ENCODE results near the gene VEZF1.

VEZF1 gene

DNA sequence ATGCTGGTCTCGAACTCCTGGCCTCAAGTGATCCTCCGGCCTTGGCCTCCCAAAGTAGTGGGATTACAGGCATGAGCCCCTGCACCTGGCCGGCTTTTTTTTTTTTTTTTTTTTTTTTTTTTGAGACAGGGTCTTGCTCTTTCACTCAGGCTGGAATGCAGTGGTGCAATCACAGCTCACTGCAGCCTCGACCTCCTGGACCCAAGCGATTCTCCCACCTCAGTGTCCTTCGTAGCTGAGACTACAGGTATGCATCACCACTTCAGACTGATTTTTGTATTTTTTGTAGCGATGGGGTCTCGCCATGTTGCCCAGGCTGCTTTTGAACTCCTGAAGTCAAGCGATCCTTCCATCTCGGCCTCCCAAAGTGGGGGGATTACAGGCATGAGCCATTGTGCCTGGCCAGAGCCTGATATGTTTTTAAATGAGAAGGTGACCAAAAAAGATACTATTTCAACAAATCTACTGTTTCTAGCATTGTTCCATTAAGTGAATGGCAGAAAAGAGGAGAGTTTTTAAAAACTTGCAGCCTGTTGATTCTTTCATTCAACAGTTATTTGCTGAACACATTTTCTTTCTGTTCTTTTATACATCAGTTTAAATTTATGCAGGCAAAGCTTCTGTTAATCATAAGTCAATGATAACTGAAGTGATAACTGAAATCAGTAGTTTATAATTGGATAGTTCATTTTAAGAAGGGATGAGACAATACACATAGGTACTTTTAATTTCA lies 22.2 kb upstream of the VEZF1 start:
- no peak for DNase-seq (ENCODE audit: low spot score)
- TF ChIP-seq, protein P1, sequence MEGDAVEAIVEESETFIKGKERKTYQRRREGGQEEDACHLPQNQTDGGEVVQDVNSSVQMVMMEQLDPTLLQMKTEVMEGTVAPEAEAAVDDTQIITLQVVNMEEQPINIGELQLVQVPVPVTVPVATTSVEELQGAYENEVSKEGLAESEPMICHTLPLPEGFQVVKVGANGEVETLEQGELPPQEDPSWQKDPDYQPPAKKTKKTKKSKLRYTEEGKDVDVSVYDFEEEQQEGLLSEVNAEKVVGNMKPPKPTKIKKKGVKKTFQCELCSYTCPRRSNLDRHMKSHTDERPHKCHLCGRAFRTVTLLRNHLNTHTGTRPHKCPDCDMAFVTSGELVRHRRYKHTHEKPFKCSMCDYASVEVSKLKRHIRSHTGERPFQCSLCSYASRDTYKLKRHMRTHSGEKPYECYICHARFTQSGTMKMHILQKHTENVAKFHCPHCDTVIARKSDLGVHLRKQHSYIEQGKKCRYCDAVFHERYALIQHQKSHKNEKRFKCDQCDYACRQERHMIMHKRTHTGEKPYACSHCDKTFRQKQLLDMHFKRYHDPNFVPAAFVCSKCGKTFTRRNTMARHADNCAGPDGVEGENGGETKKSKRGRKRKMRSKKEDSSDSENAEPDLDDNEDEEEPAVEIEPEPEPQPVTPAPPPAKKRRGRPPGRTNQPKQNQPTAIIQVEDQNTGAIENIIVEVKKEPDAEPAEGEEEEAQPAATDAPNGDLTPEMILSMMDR (IDR thresholded peaks at IDR 0.05; ENCODE audit: extremely low read depth, insufficient read depth, missing control alignments): no peak
- in situ Hi-C loops (cut with MboI; ENCODE audit: low pct_unique_long_range_greater_than_20kb, low sequenced_read_pairs, unreplicated experiment): no loop called here

DNA sequence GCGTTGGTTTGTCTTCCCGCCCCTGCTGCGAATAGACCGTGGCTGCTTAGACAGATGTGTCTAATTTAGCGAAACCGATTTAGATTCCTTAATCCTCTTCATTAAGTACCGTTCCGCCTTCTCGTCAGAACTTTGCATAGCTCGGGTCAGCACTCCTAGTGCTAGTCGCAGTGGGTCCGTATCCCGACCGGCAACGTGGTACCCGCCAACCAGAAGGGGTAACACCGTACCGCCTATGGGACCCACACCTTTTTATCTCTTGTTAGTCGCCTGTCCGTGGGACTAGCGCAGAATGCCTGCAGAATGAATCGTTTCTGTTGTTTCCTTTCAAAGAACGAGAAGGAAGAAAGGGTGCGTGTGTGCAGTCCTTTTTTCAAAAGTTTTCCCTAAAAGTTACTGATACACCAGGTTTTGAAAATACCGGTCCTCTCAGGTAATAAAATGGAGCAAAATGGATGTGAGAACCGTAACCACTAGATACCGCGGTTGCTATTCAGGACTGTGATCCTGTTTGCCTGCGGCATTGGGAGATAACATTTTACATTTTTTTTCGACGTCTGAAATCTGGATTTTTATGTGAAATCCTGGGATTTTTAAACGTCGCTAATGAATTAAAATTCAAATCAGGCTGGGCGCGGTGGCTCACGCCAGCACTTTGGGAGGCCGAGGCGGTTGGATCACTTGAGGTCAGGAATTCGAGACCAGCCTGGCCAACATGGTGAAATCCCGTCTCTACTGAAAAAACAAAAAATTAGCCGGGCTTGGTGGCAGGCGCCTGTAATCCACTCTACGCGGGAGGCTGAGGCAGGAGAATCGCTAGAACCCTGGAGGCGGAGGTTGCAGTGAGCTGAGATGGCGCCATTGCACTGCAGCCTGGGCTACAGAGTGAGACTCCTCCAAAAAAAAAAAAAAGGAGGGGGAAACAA lies 20.0 kb upstream of the VEZF1 start:
- TF ChIP-seq, protein P1 (IDR thresholded peaks at IDR 0.05; ENCODE audit: extremely low read depth, insufficient read depth, missing control alignments): no peak
- in situ Hi-C loops (cut with MboI; ENCODE audit: low pct_unique_long_range_greater_than_20kb, low sequenced_read_pairs, unreplicated experiment): loop anchor here (10.0 kb wide), 1 partner anchor 153 kb away; the partner anchor contains the start of gene MRPS23
- DNase-seq (ENCODE audit: low spot score): no peak

DNA sequence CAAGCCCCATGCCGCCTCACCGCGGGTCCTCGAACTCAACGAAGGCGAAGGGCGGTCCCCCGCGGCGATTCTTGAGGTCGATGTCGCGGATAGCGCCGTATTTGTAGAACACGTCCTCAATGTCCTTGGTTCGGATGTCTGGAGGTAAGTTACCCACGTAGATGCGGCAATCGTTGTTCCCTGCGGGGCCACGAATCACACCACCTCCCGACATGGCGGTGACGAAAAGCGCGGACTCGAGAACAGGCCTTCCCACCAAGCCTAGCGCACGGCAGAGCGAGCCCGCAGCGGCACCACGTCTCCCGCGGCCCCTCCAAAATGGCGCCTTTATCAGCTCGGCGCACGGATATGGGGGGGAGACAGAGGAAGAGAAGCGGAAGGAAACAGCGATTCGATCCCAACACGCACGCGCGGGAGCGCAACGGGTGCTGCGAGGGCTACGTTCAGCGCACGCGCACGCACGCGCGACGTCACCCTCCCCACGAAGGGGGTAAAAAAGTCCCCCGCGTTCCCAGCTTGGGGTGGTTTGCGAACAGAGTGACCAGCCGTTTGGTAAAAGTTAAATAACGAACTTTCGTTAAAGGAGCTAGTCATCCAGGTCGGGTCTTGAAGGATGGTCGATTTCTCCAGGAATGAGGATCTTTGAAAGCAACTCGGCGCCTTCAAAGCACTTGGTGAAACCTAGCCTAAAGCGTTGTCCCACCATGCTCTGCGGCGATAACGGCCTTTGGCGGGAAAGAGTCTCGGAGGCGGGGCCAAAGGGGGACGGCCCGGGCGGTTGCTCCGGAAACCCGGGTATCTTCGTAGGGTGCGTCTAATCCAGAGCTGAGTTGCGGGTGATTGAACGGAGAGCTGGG lies 19.1 kb upstream of the VEZF1 start, which contains the start of gene SRSF1:
TSS of gene SRSF1 (minus strand) at position 323 of the 857 bp plus-strand sequence. CDS start at position 214, 109 bp downstream.
- in situ Hi-C loops (cut with MboI; ENCODE audit: low pct_unique_long_range_greater_than_20kb, low sequenced_read_pairs, unreplicated experiment): loop anchor here (10.0 kb wide), 1 partner anchor 152 kb away; the partner anchor contains the start of gene MRPS23
- peak; percentile 91 for DNase-seq (ENCODE audit: low spot score)
- TF ChIP-seq, protein P1 (IDR thresholded peaks at IDR 0.05; ENCODE audit: extremely low read depth, insufficient read depth, missing control alignments): no peak

DNA sequence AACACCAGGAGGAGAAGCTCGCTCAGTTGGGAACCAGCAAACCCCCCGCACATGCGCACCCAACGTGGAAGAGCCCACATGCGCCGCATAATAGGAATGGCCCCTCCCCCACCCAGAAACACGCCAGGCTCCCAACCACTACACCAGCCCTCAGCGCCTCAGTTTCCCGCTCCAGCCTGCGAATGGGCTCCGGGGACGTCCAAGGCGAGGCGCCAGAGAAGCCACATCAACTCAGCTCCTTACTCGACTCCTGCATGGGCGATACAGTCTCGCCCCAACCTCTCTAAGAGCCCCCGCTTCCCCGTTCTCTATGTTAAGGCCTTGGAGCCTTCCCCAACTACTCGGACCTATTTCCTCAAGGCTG lies 18.5 kb upstream of the VEZF1 start:
- DNase-seq (ENCODE audit: low spot score): no peak
- TF ChIP-seq, protein P1 (IDR thresholded peaks at IDR 0.05; ENCODE audit: extremely low read depth, insufficient read depth, missing control alignments): no peak
- in situ Hi-C loops (cut with MboI; ENCODE audit: low pct_unique_long_range_greater_than_20kb, low sequenced_read_pairs, unreplicated experiment): loop anchor here (10.0 kb wide), 1 partner anchor 152 kb away; the partner anchor contains the start of gene MRPS23

DNA sequence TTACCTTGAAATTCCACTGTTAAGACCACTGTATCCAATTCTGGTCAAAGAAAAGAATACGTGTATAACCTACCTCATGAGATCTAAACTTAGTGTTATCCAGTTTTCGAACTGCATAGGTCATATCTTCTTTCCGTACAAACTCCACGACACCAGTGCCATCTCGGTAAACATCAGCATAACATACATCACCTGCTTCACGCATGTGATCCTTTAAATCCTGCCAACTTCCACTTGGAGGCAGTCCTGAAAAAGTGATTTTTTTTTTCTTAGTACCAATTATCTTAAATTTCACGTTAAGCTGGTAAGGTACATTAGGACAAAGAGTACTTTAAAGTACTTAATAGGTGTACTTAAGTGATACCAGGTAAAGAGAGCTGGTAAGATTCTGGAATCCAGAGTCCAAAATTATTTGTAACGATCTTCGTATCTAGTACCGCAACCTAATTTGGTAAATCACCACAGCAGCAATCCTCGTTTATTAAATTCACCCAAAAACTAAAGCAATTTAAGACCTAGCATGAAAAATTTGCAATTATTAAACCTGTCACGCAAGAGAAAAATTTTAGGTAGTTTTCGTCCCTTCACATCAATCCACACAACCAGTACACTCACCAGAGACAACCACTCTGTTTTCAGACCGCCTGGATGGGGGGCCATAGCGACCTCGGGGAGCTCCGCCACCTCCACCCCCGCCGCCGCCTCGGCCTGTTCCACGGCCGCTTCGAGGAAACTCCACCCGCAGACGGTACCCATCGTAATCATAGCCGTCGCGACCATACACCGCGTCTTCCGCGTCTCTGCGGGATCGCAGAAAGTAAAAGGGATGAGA lies 17.9 kb upstream of the VEZF1 start:
- in situ Hi-C loops (cut with MboI; ENCODE audit: low pct_unique_long_range_greater_than_20kb, low sequenced_read_pairs, unreplicated experiment): loop anchor here (10.0 kb wide), 1 partner anchor 151 kb away; the partner anchor contains the start of gene MRPS23
- TF ChIP-seq, protein P1 (IDR thresholded peaks at IDR 0.05; ENCODE audit: extremely low read depth, insufficient read depth, missing control alignments): no peak
- no peak for DNase-seq (ENCODE audit: low spot score)
